GOT3 (cell line): ENCODE measurements around the gene SDCCAG8.

Experiments
- DNase-seq: peaks from one replicate; lab custom pipeline; 2025; ENCODE audit warnings: mixed read lengths; lab: John Stamatoyannopoulos, UW

Gene SDCCAG8

GRCh38 chr1:243501002-243501401, 245.2 kb downstream of the SDCCAG8 start:
- DNase-seq, result no peak

- no peak for DNase-seq
These were observed 247.3 kb downstream of the SDCCAG8 start for GRCh38 chr1:243503155-243503554.

- no peak for DNase-seq
These were observed 250.3 kb downstream of the SDCCAG8 start for GRCh38 chr1:243505986-243506689.

- DNase-seq, result no peak
These were observed 251.3 kb downstream of the SDCCAG8 start for GRCh38 chr1:243507001-243507671.

GRCh38 chr1:243507672-243508302, 251.9 kb downstream of the SDCCAG8 start:
- DNase-seq, result no peak

GRCh38 chr1:243508303-243508713, 252.5 kb downstream of the SDCCAG8 start:
- DNase-seq, result no peak

- DNase-seq, result no peak
These were observed 253.1 kb downstream of the SDCCAG8 start for GRCh38 chr1:243508943-243509342.

- DNase-seq, result no peak
These were observed 255.1 kb downstream of the SDCCAG8 start for GRCh38 chr1:243510928-243511327.

- DNase-seq, result no peak
These were observed 258.1 kb downstream of the SDCCAG8 start for GRCh38 chr1:243513726-243514491.

GRCh38 chr1:243514927-243515326, 259.1 kb downstream of the SDCCAG8 start:
- no peak for DNase-seq

- no peak for DNase-seq
These were observed 265.0 kb downstream of the SDCCAG8 start for GRCh38 chr1:243520831-243521230.

- no peak for DNase-seq
These were observed 267.9 kb downstream of the SDCCAG8 start for GRCh38 chr1:243523766-243524165.

GRCh38 chr1:243525085-243525487, 269.2 kb downstream of the SDCCAG8 start:
- DNase-seq, result no peak

GRCh38 chr1:243526180-243526579, 270.3 kb downstream of the SDCCAG8 start:
- no peak for DNase-seq

- no peak for DNase-seq
These were observed 272.7 kb downstream of the SDCCAG8 start for GRCh38 chr1:243528459-243529121.

GRCh38 chr1:243529512-243529911, 273.7 kb downstream of the SDCCAG8 start:
- no peak for DNase-seq

- no peak for DNase-seq
These were observed 279.2 kb downstream of the SDCCAG8 start for GRCh38 chr1:243535014-243535413.

GRCh38 chr1:243539636-243540035, 283.8 kb downstream of the SDCCAG8 start:
- no peak for DNase-seq

GRCh38 chr1:243542739-243543415, 287.0 kb downstream of the SDCCAG8 start:
- DNase-seq, result no peak

GRCh38 chr1:243543501-243543900, 287.7 kb downstream of the SDCCAG8 start:
- no peak for DNase-seq

GRCh38 chr1:243546457-243546856, 290.6 kb downstream of the SDCCAG8 start:
- DNase-seq, result no peak
